A549 (cell line): ENCODE data around the gene MAZ. TPM values are rescaled to one million over a fixed set of nuclear protein-coding genes. Genes with fewer than 3 reads are reported as not detected.
"Not testable (repeated sequence)": the region's sequence is repeated elsewhere in the genome, so short reads cannot be mapped to it uniquely, and the experiment has no call there.

ENCODE experiments used
- ATAC-seq, 2 experiments: fragments of 200-7000 bp in 1 of 2; fragments of >200 bp in 1 of 2; cut with Nextera tagmentation in 1 of 2; cut with Tn5 transposase in 1 of 2; 3 replicates each; pipeline versions ENCODE4 v1.8.0 to v1.9.1; 2018 to 2020; ENCODE audit warnings: mild to moderate bottlenecking in 1 of 2, moderate library complexity in 1 of 2
- CTCF ChIA-PET: fragments of 300-600 bp; sonication (Branson Sonifier 250); formaldehyde crosslinking; extraction: SDS; loops from one replicate; lab custom pipeline; 2021; ENCODE audit warnings: antibody characterized with exemption, inconsistent platforms; lab: Yijun Ruan, JAX
- POLR2A ChIA-PET: fragments of 350-600 bp; formaldehyde crosslinking; extraction: SDS; loops from one replicate; lab custom pipeline; 2021; ENCODE audit warnings: antibody characterized with exemption, inconsistent platforms; lab: Yijun Ruan, JAX
- DNase-seq, 2 experiments: peaks; one replicate each; pipeline versions ENCODE4 v3.0.0 to v3.0.0-alpha.2; 2011 to 2016; ENCODE audit warnings: low read depth in 1 of 2, low spot score in 1 of 2
- FAIRE-seq: peaks from 2 replicates; lab custom pipeline; 2011; peaks lifted over from hg19 to GRCh38; lab: Jason Lieb, UNC
- H3K27ac ChIP-seq, 2 experiments: fragments of >200 bp; sonication (Bioruptor Twin); formaldehyde crosslinking; 3 replicates each; pipeline ENCODE4 v1.5.1; 2016 to 2017
- H3K4me1 ChIP-seq: fragments of >200 bp; sonication (Bioruptor Twin); formaldehyde crosslinking; 3 replicates; pipeline ENCODE4 v1.6.1; 2016
- H3K4me2 ChIP-seq: fragments of >200 bp; sonication (Bioruptor Twin); formaldehyde crosslinking; 3 replicates; pipeline ENCODE4 v1.6.1; 2016
- H3K4me3 ChIP-seq: fragments of >200 bp; sonication (Bioruptor Twin); formaldehyde crosslinking; 3 replicates; pipeline ENCODE4 v1.5.1; 2016
- H3K9me3 ChIP-seq: fragments of >200 bp; sonication (Bioruptor Twin); formaldehyde crosslinking; 3 replicates; pipeline ENCODE4 v1.6.1; 2016
- ATOH8 ChIP-seq: fragments of 250-450 bp; sonication (Bioruptor Pico); IDR thresholded peaks from 2 replicates; pipeline ENCODE4 v1.5.0; 2020; ENCODE audit warnings: low read depth, mild to moderate bottlenecking, moderate library complexity
- CBX8 ChIP-seq: fragments of 200-600 bp; sonication (generic); IDR thresholded peaks from 2 replicates; pipeline ENCODE4 v1.6.1; 2016
- CHD2 ChIP-seq: fragments of 150-350 bp; IDR thresholded peaks from 2 replicates; pipeline ENCODE4 v1.6.1; 2014; ENCODE audit warnings: low read length; ENCODE audit not compliant: partially characterized antibody
- EHF ChIP-seq: fragments of 250-450 bp; sonication (Bioruptor Pico); IDR thresholded peaks from 2 replicates; pipeline ENCODE4 v1.5.0; 2020; ENCODE audit warnings: mild to moderate bottlenecking
- FOSB ChIP-seq: fragments of 250-450 bp; sonication (Bioruptor Pico); IDR thresholded peaks from 2 replicates; pipeline ENCODE4 v1.5.0; 2020; ENCODE audit warnings: mild to moderate bottlenecking, moderate library complexity
- HDAC2 ChIP-seq: fragments of 200-600 bp; sonication (generic); IDR thresholded peaks from 2 replicates; pipeline ENCODE4 v1.6.1; 2016
- HMGXB4 ChIP-seq: fragments of 250-450 bp; sonication (Bioruptor Pico); IDR thresholded peaks from 2 replicates; pipeline ENCODE4 v1.5.0; 2021; ENCODE audit warnings: mild to moderate bottlenecking, moderate library complexity, borderline replicate concordance
- HOXA7 ChIP-seq: fragments of 250-450 bp; sonication (Bioruptor Pico); IDR thresholded peaks from 2 replicates; pipeline ENCODE4 v1.5.0; 2020; ENCODE audit warnings: mild to moderate bottlenecking, moderate library complexity
- JUNB ChIP-seq: fragments of >200 bp; sonication (Bioruptor Twin); formaldehyde crosslinking; IDR thresholded peaks from 2 replicates; pipeline ENCODE4 v1.6.1; 2016
- KDM5A ChIP-seq: fragments of 200-600 bp; sonication (generic); IDR thresholded peaks from 2 replicates; pipeline ENCODE4 v1.6.1; 2016; ENCODE audit warnings: antibody characterized with exemption, mild to moderate bottlenecking
- MAX ChIP-seq: IDR thresholded peaks from 2 replicates; pipeline ENCODE4 v1.6.1; 2012
- NFE2L2 ChIP-seq: fragments of 150-350 bp; conservative IDR thresholded peaks from 2 replicates; pipeline ENCODE4 v1.6.1; 2014; ENCODE audit warnings: low read length
- POLR2AphosphoS2 ChIP-seq: conservative IDR thresholded peaks from 2 replicates; pipeline ENCODE4 v1.6.1; 2012; ENCODE audit warnings: low read length, improper control_type of control experiment, inconsistent platforms
- REST ChIP-seq: fragments of 200-600 bp; sonication (generic); IDR thresholded peaks from 2 replicates; pipeline ENCODE4 v1.6.1; 2016; ENCODE audit warnings: antibody characterized with exemption, mild to moderate bottlenecking, moderate library complexity
- RNF2 ChIP-seq: fragments of 200-600 bp; sonication (generic); IDR thresholded peaks from 2 replicates; pipeline ENCODE4 v1.6.1; 2016; ENCODE audit warnings: low read depth, mild to moderate bottlenecking, antibody characterized with exemption, moderate library complexity, borderline replicate concordance
- TP53 ChIP-seq: fragments of 250-450 bp; sonication (Bioruptor Pico); IDR thresholded peaks from 2 replicates; pipeline ENCODE4 v1.5.0; 2021; ENCODE audit warnings: mild to moderate bottlenecking, moderate library complexity
- ZC3H11A ChIP-seq: fragments of 450-650 bp; IDR thresholded peaks from 2 replicates; pipeline ENCODE4 v1.6.1; 2014; ENCODE audit warnings: antibody characterized with exemption, mild to moderate bottlenecking
- ZFP36 ChIP-seq: fragments of 450-650 bp; IDR thresholded peaks from 2 replicates; pipeline ENCODE4 v1.6.1; 2014; ENCODE audit warnings: borderline replicate concordance; ENCODE audit not compliant: partially characterized antibody
- ZNF302 ChIP-seq: fragments of 250-450 bp; sonication (Bioruptor Pico); IDR thresholded peaks from 2 replicates; pipeline ENCODE4 v1.9.0; 2021; ENCODE audit warnings: inconsistent platforms, mild to moderate bottlenecking, moderate library complexity
- ZSCAN20 ChIP-seq: fragments of 250-450 bp; sonication (Bioruptor Pico); IDR thresholded peaks from 2 replicates; pipeline ENCODE4 v1.8.0; 2022; ENCODE audit warnings: mild to moderate bottlenecking, moderate library complexity
- WGBS: methylation state at CpG from one replicate; pipeline ENCODE4 v1.1.6; 2017; ENCODE audit errors: missing lambda C conversion rate; 5-methylcytosine and 5-hydroxymethylcytosine counted together
- polyA plus RNA-seq, 4 experiments: library from polyadenylated mRNA; depleted of rRNA in 3 of 4; stranded (reverse); fragments of >200 nt; fragmentation: RNase III in 1 of 4; extraction: RNeasy Plus Mini Kit Qiagen cat#74134 plus additional on column Dnase treatment in 1 of 4; gene quantifications; 2 replicates in 3 of 4; 3 replicates in 1 of 4; pipeline ENCODE4 v1.2.3, GENCODE V29; 2011 to 2017

The MAZ gene
- polyA plus RNA-seq, 2 of the 4 experiments (the other 2 are of a cell fraction): 79.6 to 231 TPM

- no peak for FAIRE-seq
- Histone ChIP-seq H3K4me2 (0 out of 3 replicates have a peak overlapping the region, but pooled peaks have one; percentile 18), H3K27ac (0 out of 6 replicates have a peak overlapping the region, but pooled peaks of 1 of the 2 experiments have one; percentile 45), H3K4me3 (no peak overlapping the region), H3K9me3 (no peaks in the 10 kb centered on the region), H3K4me1 (peaks cover 5% of the 10 kb centered on the region; the same call in 1 of the 3 replicates)
- ChIA-PET POLR2A (no interaction called here), CTCF (interaction anchor here (1.0 kb wide), 1 partner anchor 43 kb away, joined by 3 read pairs; no protein-coding TSS in a partner anchor)
- no peak for DNase-seq
- TF ChIP-seq ATOH8 (CRISPR knock-in tag) (no peak), NFE2L2 (no peak), REST (no peak), EHF (no peak)
- 69% methylated on average over 6 of the region's 6 CpGs for WGBS
- ATAC-seq: peak in 1 of 2 experiments; percentile 31; a peak in 2 of 6 replicates
These were observed 48.3 kb upstream of the MAZ start for GRCh38 chr16:29757950-29758466.

GRCh38 chr16:29760567-29761279, 45.6 kb upstream of the MAZ start:
- no peak for DNase-seq
- no peak for ATAC-seq
- no peaks in the 10 kb centered on the region for H3K9me3 ChIP-seq
- TF ChIP-seq JUNB (no peak), ZSCAN20 (CRISPR knock-in tag) (no peak), POLR2AphosphoS2 (no peak), ZC3H11A (no peak), MAX (no peak), CBX8 (no peak), NFE2L2 (no peak), RNF2 (no peak), CHD2 (no peak), ZFP36 (no peak), ZNF302 (no peak), FOSB (CRISPR knock-in tag) (no peak), HDAC2 (no peak), TP53 (no peak), KDM5A (no peak), HMGXB4 (CRISPR knock-in tag) (no peak), ATOH8 (CRISPR knock-in tag) (no peak), HOXA7 (CRISPR knock-in tag) (no peak)
- H3K4me2 ChIP-seq: no peak overlapping the region
- peaks cover 5% of the 10 kb centered on the region; the same call in 1 of the 3 replicates for H3K4me1 ChIP-seq
- no peak for FAIRE-seq
- WGBS: 82% methylated on average over 9 of the region's 9 CpGs
- H3K27ac ChIP-seq: no peak overlapping the region
- POLR2A ChIA-PET: no interaction called here
- no peak overlapping the region for H3K4me3 ChIP-seq
- CTCF ChIA-PET: interaction anchor here (0.6 to 0.9 kb wide), 2 partner anchors 9 to 1628 kb away, joined by 3 read pairs; no protein-coding TSS in a partner anchor

GRCh38 chr16:29761280-29761651, 45.1 kb upstream of the MAZ start:
- H3K4me3 ChIP-seq, DNase-seq, ATAC-seq, H3K9me3 ChIP-seq, POLR2A ChIA-PET, FAIRE-seq, H3K4me1 ChIP-seq, H3K4me2 ChIP-seq, H3K27ac ChIP-seq: not testable (repeated sequence)
- 58% methylated on average over 8 of the region's 8 CpGs for WGBS
- CTCF ChIA-PET: interaction anchor here (0.6 to 0.9 kb wide), 2 partner anchors 8 to 1629 kb away, joined by 3 read pairs; no protein-coding TSS in a partner anchor
